GDM1 (cell line): ENCODE measurements around the gene IFNAR1.
"Not testable (repeated sequence)": the region's sequence is repeated elsewhere in the genome, so short reads cannot be mapped to it uniquely, and the experiment has no call there.

Experiments
- DNase-seq: peaks from one replicate; lab custom pipeline; 2025; lab: John Stamatoyannopoulos, UW

The IFNAR1 gene

DNA sequence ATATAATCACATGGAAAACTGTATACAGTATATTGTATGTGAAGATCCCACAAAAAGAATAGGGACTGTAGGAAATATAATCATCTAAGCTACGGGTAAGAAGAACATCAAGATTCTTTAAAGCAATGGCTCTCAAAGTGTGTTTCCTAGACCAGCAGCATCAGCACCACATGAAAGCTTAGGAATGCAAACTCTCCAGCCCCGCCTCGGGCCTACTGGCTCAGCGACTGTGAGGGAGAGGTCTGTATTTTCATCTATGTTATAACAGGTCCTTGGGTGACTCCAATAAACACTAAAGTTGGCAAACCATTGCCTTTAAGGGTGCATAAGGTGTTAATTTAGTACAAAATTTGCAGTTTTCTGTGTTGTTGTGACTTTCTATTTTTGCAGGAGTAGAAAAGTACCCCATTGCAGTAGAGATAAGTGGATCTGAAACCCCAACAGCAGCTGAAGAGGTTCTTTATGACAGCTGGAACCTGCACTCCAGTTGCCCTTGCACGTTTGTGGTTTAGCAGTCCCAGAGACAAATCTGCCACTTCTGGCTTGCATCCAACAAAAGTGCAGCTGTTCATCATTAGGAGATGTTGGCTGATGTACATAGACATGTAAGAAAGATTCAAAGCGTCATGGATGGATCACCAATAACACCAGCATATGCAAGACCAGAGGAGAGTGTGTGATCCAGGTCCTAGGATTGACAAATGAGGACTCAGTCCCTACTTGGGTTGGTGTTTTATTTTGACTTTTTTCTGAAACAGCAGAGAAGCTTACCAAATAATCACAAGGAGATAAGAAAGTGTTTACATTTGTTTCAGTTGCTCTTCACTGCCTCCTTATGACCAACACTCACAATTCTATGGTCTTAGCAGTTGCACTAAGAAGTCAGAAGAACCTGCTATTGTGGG is 15.9 kb upstream of the IFNAR1 start:
- no peak for DNase-seq

DNA sequence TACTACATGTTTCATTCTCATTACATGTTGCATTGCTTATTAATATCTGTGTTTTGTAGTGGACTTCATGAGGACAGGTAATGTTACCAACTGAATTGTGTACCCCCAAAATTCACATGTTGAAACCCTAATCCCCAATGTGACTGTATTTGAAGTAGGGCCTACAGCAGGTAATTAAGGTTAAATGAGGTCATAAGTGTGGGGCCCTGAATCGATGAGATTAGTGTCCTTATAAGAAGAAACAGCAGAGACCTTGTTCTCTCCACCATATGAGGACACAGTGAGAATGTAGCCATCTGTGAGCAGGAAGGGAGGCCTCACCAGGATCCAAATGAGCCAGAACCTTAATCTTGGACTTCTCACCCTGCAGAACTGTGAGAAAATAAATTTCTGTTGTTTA is 15.0 kb upstream of the IFNAR1 start:
- DNase-seq = no peak

DNA sequence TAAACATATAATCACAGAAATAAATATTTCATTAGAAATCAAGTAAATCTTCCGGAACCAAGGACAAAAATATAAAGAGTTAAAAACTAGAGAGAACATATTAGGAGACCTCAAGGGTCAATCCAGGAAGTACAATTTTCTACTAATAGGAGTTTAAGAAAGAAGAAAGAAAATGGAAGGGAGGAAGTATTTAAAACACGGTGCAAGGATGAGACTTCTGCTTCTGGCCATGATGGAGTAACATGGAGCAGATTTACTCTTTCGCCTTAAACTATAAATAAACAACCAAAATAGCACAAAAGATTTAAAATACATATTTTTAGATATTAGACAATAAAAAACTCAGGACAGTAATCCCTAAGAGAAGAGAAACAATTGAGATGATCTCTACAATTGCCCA is 12.6 kb upstream of the IFNAR1 start:
- no peak for DNase-seq

DNA sequence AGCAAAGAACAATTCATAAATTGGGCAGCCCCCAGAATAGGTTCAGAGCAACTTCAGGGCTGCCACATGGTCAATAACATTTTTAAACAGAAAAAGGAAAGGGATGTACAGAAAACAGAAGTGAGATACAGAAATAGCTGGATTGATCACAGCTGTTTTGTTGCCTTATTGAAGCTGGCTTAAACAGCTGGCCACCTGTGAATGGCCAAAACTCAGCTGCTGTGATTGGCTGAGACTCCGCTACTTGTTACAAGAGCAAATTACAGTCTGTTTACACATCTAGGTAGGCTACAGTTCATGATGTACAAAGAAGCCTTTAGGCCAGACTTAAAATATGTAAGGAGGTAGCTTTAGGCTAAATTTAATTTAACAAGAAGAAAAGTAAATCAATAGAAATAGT is 11.6 kb upstream of the IFNAR1 start:
- no peak for DNase-seq

GRCh38 chr21:33313611-33314010 is 11.2 kb upstream of the IFNAR1 start:
- DNase-seq = no peak

- no peak for DNase-seq
Measured at GRCh38 chr21:33314111-33314510, 10.7 kb upstream of the IFNAR1 start.

DNA sequence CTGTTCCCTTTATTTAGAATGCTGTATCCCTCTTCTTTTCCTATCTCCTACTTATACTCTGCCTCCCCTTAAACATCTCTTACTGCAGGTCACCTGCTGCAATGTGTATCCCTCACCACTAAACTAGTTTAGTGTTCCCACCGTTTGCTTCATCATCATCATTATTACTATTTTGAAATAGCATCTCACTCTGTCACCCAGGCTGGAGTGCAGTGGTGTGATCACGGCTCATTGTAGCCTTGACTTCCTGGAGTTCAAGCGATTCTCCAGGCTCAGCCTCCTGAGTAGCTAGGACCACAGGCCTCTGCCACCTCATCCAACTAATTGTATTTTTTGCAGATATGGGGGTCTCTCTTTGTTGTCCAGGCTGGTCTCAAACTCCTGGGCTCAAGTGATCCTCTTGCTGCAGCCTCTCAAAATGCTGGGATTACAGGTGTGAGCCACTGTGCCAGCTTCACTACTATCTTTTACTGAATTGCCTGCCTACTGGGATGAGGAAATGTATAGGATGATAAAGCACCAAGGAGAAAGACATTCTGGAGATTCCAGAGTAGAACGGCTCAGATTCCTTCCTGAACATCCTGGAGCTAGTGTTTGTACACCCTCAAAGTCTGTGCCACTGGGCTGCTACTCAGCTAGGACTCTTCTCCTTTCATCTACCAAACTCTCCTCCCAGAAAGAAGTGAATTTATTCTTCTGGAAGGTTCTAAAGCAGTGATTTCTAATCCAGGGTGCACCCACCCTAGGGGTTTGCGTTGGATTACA is 8.6 kb upstream of the IFNAR1 start:
- DNase-seq = no peak

DNA sequence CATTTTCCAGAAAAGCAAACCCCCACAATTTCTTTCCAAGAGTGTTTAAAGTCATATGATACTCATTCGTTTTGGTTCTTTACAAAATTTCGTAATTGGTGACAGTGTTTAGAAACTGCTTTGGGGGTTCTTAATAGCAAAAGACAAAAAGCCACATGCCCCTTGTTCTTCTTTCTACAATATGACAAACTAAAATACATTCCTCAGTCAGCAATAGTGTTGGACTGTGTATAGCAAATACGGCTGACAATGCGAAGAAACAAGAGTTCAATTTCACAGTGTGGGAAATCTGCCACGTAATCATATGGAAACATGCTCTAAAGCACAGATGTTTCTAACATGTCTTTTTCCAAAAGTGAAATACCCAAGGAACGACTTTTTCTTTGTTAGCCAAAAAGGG is 7.6 kb upstream of the IFNAR1 start:
- no peak for DNase-seq

GRCh38 chr21:33317786-33318486 is 6.8 kb upstream of the IFNAR1 start:
- no peak for DNase-seq

DNA sequence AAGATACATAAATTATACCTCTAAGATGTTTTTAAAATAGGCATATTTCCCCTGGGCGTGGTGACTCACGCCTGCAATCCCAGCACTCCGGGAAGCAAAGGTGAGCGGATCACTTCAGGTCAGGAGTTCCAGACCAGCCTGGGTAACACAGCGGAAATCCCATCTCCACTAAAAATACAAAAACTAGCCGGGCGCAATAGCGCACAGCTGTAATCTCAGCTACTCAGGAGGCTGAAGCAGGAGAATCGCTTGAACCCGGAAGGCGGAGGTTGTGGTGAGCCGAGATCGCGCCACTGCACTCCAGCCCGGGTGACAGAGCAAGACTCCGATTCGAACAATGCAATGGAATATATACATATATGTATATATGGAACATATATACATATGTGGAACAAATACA is 3.8 kb upstream of the IFNAR1 start:
- DNase-seq = not testable (repeated sequence)

DNA sequence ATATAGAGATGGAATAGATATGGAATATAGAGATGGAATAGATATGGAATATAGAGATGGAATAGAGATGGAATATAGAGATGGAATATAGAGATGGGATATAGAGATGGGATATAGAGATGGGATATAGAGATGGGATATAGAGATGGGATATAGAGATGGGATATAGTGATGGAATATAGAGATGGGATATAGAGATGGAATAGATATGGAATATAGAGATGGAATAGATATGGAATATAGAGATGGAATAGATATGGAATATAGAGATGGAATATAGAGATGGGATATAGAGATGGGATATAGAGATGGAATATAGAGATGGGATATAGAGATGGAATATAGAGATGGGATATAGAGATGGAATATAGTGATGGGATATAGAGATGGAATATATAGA is 1.2 kb upstream of the IFNAR1 start:
- DNase-seq = not testable (repeated sequence)

DNA sequence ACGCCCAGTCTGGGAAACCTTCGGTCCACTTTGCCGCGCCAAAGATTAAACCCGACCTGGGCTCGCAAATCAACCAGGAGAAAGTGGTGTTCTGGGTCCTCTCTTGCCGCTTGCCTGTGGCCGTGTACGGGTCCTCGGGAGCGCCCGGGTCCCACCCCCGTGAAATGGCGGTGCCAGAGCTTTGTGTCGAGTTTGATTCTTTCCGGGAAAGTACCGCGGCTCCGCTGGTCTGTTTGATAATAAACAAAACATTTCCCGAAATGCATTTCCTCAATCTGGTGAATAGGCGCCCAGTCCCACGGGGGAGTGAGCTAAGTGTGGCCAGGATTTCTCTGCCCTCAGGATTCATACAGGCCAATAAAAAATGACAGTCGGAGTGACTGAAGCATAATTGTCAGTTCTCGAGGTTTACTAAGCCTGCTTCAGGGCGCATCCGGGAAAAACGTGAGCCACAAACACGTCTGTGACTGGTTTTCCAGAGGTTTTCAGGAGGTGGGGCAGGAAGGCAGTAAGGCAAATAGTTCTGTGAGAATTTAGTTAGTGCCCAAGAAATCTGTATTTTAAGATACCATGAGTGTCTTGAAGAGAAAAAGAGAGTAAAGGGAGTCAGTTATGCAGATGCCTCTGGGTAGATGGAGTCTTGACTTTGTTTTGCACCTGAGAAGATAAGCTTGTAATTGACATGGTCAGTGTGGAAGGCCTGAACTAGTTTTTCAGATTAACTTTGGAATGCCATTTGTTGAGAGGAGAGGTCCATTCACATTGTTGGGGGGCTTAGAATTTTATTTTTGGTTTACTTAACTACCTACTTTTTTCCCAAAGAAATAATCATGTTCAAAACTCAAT is 675 bp downstream of the IFNAR1 start:
- DNase-seq = no peak

- no peak for DNase-seq
Measured at GRCh38 chr21:33327326-33327725, 2.6 kb downstream of the IFNAR1 start.

DNA sequence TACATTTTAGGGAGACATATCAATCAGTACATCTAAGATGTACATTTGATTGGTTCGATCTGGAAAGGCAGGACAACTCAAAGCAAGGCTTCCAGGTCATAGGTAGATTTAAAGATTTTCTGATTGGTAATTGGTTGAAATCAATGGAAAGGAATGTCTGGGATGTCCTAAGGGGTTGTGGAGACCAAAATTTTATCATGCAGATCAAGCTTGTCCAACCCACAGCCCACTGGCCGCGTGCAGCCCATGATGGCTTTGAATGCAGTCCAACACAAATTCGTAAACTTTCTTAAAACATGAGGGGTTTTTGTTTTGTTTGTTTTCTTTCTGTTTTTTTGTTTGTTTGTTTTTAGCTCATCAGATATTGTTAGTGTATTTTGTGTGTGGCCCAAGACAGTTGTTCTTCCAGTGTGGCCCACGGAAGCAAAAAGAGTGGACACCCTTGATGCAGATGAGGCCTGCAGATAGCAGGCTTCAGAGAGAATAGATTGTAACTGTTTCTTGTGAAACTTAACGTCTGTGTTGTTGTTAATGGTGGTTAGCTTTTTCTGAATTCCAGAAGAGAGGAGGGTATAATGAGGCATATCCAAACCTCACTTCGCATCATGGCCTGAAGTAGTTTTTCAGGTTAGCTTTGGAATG is 3.1 kb downstream of the IFNAR1 start:
- no peak for DNase-seq

- no peak for DNase-seq
Measured at GRCh38 chr21:33330726-33331125, 6.0 kb downstream of the IFNAR1 start.

- DNase-seq = no peak
Measured at GRCh38 chr21:33332143-33332542, 7.4 kb downstream of the IFNAR1 start.

DNA sequence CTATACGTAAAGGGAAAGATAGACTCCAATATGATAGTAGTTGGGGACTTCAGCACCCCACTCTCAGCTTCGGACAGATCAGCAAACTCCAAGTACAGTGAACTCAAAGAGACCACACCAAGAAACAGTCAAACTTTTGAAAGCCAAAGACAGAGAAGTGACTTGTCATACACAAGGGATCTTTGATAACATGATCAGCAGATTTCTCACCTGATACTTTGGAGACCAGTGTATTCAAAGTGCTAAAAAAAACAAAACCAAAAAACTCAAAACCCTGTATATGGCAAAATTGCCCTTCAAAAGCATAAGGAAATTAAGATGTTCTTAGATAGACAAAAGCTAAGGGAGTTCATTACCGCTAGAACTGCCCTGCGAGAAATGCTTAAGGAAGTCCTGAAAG is 9.4 kb downstream of the IFNAR1 start:
- DNase-seq = no peak

GRCh38 chr21:33334824-33335223 is 10.1 kb downstream of the IFNAR1 start:
- no peak for DNase-seq

DNA sequence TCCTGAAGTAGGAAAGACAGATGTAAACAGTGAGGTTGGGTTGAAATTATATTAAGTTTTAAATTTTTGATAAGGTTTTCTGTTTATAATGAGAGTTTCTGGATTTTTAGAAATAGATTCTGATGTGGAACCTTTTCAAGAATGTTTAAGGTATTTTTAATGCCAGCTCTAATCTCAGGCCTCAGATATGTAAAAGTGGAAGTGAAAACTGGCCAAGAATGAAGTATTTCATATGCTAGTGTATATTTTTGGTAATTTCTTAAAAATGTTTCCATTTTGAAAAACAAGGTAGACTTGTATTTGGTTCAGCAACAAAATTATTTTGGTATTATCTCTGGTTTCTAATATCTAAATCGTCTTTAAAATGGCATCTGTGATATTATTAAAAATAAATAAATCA is 14.4 kb downstream of the IFNAR1 start:
- DNase-seq = no peak

GRCh38 chr21:33339918-33340317 is 15.1 kb downstream of the IFNAR1 start:
- DNase-seq = no peak

GRCh38 chr21:33345751-33346238 is 21.0 kb downstream of the IFNAR1 start:
- DNase-seq = no peak
